ENCODE data around the gene SIL1. TPM values are rescaled to one million over a fixed set of nuclear protein-coding genes. Genes with fewer than 3 reads are reported as not detected.

Gene SIL1
- total RNA-seq, 1 donor from 2014 or later = 41.6 TPM

- H3K27ac ChIP-seq (ENCODE audit: low read depth, low read length) = no peak overlapping the region
- no peak overlapping the region for H3K4me3 Mint-ChIP-seq (ENCODE audit: unreplicated experiment)
- H3K4me1 ChIP-seq (ENCODE audit: insufficient read depth, low read length) = no peaks in the 10 kb centered on the region
- no peaks in the 10 kb centered on the region for H3K27me3 Mint-ChIP-seq (ENCODE audit: low read depth, unreplicated experiment)
- no peak overlapping the region for H3K27ac Mint-ChIP-seq (ENCODE audit: unreplicated experiment)
- peaks cover 45% of the 10 kb centered on the region for H3K36me3 Mint-ChIP-seq (ENCODE audit: low read depth, unreplicated experiment)
- no peak overlapping the region for H3K9ac ChIP-seq (ENCODE audit: low read length)
- H4K20me1 ChIP-seq (ENCODE audit: insufficient read depth, low read length) = peaks cover 63% of the 10 kb centered on the region
- peaks cover 29% of the 10 kb centered on the region for H3K79me2 ChIP-seq (ENCODE audit: insufficient read depth, low read length)
- H3K4me3 ChIP-seq (ENCODE audit: insufficient read depth, low read depth, low read length) = no peak overlapping the region
- peaks cover 4% of the 10 kb centered on the region for H3K9me3 Mint-ChIP-seq (ENCODE audit: unreplicated experiment)
- peaks cover 3% of the 10 kb centered on the region for H3K4me1 Mint-ChIP-seq (ENCODE audit: low read depth, unreplicated experiment)
- FAIRE-seq (no peak), DNase-seq (ENCODE audit: low read depth) (no peak)
- no peak overlapping the region for H3K4me2 ChIP-seq (ENCODE audit: low read length)
- H3K36me3 ChIP-seq (ENCODE audit: insufficient read depth, low read length) = peaks cover 61% of the 10 kb centered on the region
- TF ChIP-seq EZH2 (IDR thresholded peaks at IDR 0.05; ENCODE audit: insufficient read depth, low read length) = no peak
- no peak for TF ChIP-seq CTCF (IDR thresholded peaks at IDR 0.05; ENCODE audit: insufficient read depth, low read depth, low read length)
- no peaks in the 10 kb centered on the region for H3K27me3 ChIP-seq (ENCODE audit: insufficient read depth, low read length)
- no peak overlapping the region for H2AFZ ChIP-seq (ENCODE audit: low read depth, low read length)
- no peaks in the 10 kb centered on the region for H3K9me3 ChIP-seq (ENCODE audit: insufficient read depth, low read depth, low read length)
Observed at GRCh38 chr5:138927544-138927943, 270.6 kb downstream of the SIL1 start.

- H2AFZ ChIP-seq (ENCODE audit: low read depth, low read length) = no peak overlapping the region
- Mint-ChIP-seq H3K36me3 (ENCODE audit: low read depth, unreplicated experiment) (peaks cover 43% of the 10 kb centered on the region), H3K27ac (ENCODE audit: unreplicated experiment) (peak overlapping the region; percentile 13), H3K4me1 (ENCODE audit: low read depth, unreplicated experiment) (peaks cover 8% of the 10 kb centered on the region), H3K4me3 (ENCODE audit: unreplicated experiment) (no peak overlapping the region), H3K27me3 (ENCODE audit: low read depth, unreplicated experiment) (no peaks in the 10 kb centered on the region), H3K9me3 (ENCODE audit: unreplicated experiment) (peaks cover 4% of the 10 kb centered on the region)
- H3K4me2 ChIP-seq (ENCODE audit: low read length) = no peak overlapping the region
- DNase-seq (ENCODE audit: low read depth) (no peak), FAIRE-seq (no peak)
- peaks cover 55% of the 10 kb centered on the region for H3K36me3 ChIP-seq (ENCODE audit: insufficient read depth, low read length)
- H4K20me1 ChIP-seq (ENCODE audit: insufficient read depth, low read length) = peaks cover 68% of the 10 kb centered on the region
- TF ChIP-seq EZH2 (IDR thresholded peaks at IDR 0.05; ENCODE audit: insufficient read depth, low read length) (no peak), CTCF (IDR thresholded peaks at IDR 0.05; ENCODE audit: insufficient read depth, low read depth, low read length) (no peak)
- H3K4me1 ChIP-seq (ENCODE audit: insufficient read depth, low read length) = no peaks in the 10 kb centered on the region
- no peak overlapping the region for H3K27ac ChIP-seq (ENCODE audit: low read depth, low read length)
- peaks cover 36% of the 10 kb centered on the region for H3K79me2 ChIP-seq (ENCODE audit: insufficient read depth, low read length)
- H3K9ac ChIP-seq (ENCODE audit: low read length) = no peak overlapping the region
- H3K27me3 ChIP-seq (ENCODE audit: insufficient read depth, low read length) = no peaks in the 10 kb centered on the region
- H3K4me3 ChIP-seq (ENCODE audit: insufficient read depth, low read depth, low read length) = no peak overlapping the region
- H3K9me3 ChIP-seq (ENCODE audit: insufficient read depth, low read depth, low read length) = no peaks in the 10 kb centered on the region
Observed at GRCh38 chr5:138926688-138927448, 271.3 kb downstream of the SIL1 start.

GRCh38 chr5:138926257-138926656, 271.9 kb downstream of the SIL1 start:
- TF ChIP-seq EZH2 (IDR thresholded peaks at IDR 0.05; ENCODE audit: insufficient read depth, low read length) (no peak), CTCF (IDR thresholded peaks at IDR 0.05; ENCODE audit: insufficient read depth, low read depth, low read length) (no peak)
- H3K9ac ChIP-seq (ENCODE audit: low read length) = no peak overlapping the region
- FAIRE-seq = no peak
- H3K4me2 ChIP-seq (ENCODE audit: low read length) = no peak overlapping the region
- peak overlapping the region; percentile 13 for H3K27ac Mint-ChIP-seq (ENCODE audit: unreplicated experiment)
- H3K4me1 ChIP-seq (ENCODE audit: insufficient read depth, low read length) = peaks cover 2% of the 10 kb centered on the region
- H3K9me3 ChIP-seq (ENCODE audit: insufficient read depth, low read depth, low read length) = no peaks in the 10 kb centered on the region
- H3K27me3 ChIP-seq (ENCODE audit: insufficient read depth, low read length) = no peaks in the 10 kb centered on the region
- H2AFZ ChIP-seq (ENCODE audit: low read depth, low read length) = no peak overlapping the region
- H3K4me3 ChIP-seq (ENCODE audit: insufficient read depth, low read depth, low read length) = no peak overlapping the region
- DNase-seq (ENCODE audit: low read depth) = no peak
- H3K36me3 ChIP-seq (ENCODE audit: insufficient read depth, low read length) = peaks cover 49% of the 10 kb centered on the region
- no peaks in the 10 kb centered on the region for H3K27me3 Mint-ChIP-seq (ENCODE audit: low read depth, unreplicated experiment)
- peaks cover 39% of the 10 kb centered on the region for H3K79me2 ChIP-seq (ENCODE audit: insufficient read depth, low read length)
- peaks cover 67% of the 10 kb centered on the region for H4K20me1 ChIP-seq (ENCODE audit: insufficient read depth, low read length)
- peaks cover 4% of the 10 kb centered on the region for H3K9me3 Mint-ChIP-seq (ENCODE audit: unreplicated experiment)
- H3K36me3 Mint-ChIP-seq (ENCODE audit: low read depth, unreplicated experiment) = peaks cover 38% of the 10 kb centered on the region
- H3K4me3 Mint-ChIP-seq (ENCODE audit: unreplicated experiment) = no peak overlapping the region
- H3K4me1 Mint-ChIP-seq (ENCODE audit: low read depth, unreplicated experiment) = peaks cover 10% of the 10 kb centered on the region
- H3K27ac ChIP-seq (ENCODE audit: low read depth, low read length) = no peak overlapping the region
